ENCODE results near the gene PTBP3.
A peak's percentile ranks its signal among the peaks of the same experiment; 100 is the strongest.

The PTBP3 gene

GRCh38 chr9:112249277-112249676, 84.1 kb downstream of the PTBP3 start:
- no peak overlapping the region for H2AK5ac ChIP-seq (ENCODE audit: low read length, severe bottlenecking)
- H4K91ac ChIP-seq (ENCODE audit: low read length) = no peak overlapping the region
- no peaks in the 10 kb centered on the region for H3K27me3 ChIP-seq (ENCODE audit: control insufficient read depth in 1 of 2, insufficient read depth in 1 of 2, low read length in 2 of 2)
- H2AFZ ChIP-seq (ENCODE audit: low read depth, low read length) = no peak overlapping the region
- no peak overlapping the region for H2BK12ac ChIP-seq (ENCODE audit: low read length in 2 of 2)
- no peak overlapping the region for H3K4me3 ChIP-seq (ENCODE audit: insufficient read depth in 1 of 2, low read depth in 1 of 2, low read length in 2 of 2)
- no CpG with 5 or more reads among the region's 1 CpG for WGBS
- no peaks in the 10 kb centered on the region for H3K9me3 ChIP-seq (ENCODE audit: control insufficient read depth, low read length)
- H3K4me2 ChIP-seq (ENCODE audit: low read length, poor library complexity, severe bottlenecking) = no peak overlapping the region
- H3K79me1 ChIP-seq (replicated peaks; ENCODE audit: low read length, poor library complexity, severe bottlenecking) = peaks cover 8% of the 10 kb centered on the region
- H3K18ac ChIP-seq (ENCODE audit: low read depth in 1 of 2, low read length in 2 of 2) = no peak overlapping the region
- no peak overlapping the region for H2BK120ac ChIP-seq (ENCODE audit: low read depth, low read length)
- H3K36me3 ChIP-seq (ENCODE audit: control insufficient read depth in 1 of 2, insufficient read depth in 2 of 2, low read depth in 1 of 2, low read length in 2 of 2) = peaks cover 6 to 29% of the 10 kb centered on the region in 2 experiments
- peak overlapping the region; percentile 63 for H3K9ac ChIP-seq (ENCODE audit: low read length)
- no peak overlapping the region for H4K8ac ChIP-seq (ENCODE audit: low read length)
- no peak overlapping the region for H3K14ac ChIP-seq (ENCODE audit: low read length in 2 of 2)
- no peak overlapping the region for H3K23ac ChIP-seq (ENCODE audit: low read length in 2 of 2)
- H3K4me1 ChIP-seq (ENCODE audit: control insufficient read depth, insufficient read depth, low read depth, low read length) = no peaks in the 10 kb centered on the region
- H2BK15ac ChIP-seq (ENCODE audit: low read depth, poor library complexity, severe bottlenecking) = no peak overlapping the region
- no peak overlapping the region for H3K4ac ChIP-seq (ENCODE audit: low read depth in 1 of 2, low read length in 2 of 2)
- DNase-seq = peak; percentile 55
- no peak overlapping the region for H2BK5ac ChIP-seq (ENCODE audit: low read depth, low read length, poor library complexity, severe bottlenecking)
- no peak overlapping the region for H3K27ac ChIP-seq (ENCODE audit: low read length, poor library complexity, severe bottlenecking)

DNA sequence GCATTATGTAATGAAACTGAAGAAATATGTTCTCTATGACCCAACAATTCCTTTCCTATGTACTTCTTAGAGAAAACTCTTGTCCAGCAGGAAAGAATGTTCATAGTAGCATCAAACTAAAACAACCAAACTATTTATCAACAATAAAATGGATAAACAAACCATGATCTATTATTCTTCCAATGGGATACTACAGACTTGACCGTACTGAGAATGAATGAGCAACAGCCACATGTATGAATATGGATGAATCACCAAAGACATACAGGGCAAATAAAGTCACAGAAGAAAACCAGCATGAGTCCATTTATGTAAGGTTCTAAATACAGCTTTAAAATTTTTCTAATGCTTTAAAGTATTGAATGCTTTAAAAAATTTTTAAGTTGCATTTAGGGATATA, 84.7 kb downstream of the PTBP3 start:
- H3K27ac ChIP-seq (ENCODE audit: low read length, poor library complexity, severe bottlenecking) = no peak overlapping the region
- peaks cover 9% of the 10 kb centered on the region for H3K79me1 ChIP-seq (replicated peaks; ENCODE audit: low read length, poor library complexity, severe bottlenecking)
- no peak overlapping the region for H3K4me2 ChIP-seq (ENCODE audit: low read length, poor library complexity, severe bottlenecking)
- H4K91ac ChIP-seq (ENCODE audit: low read length) = no peak overlapping the region
- no peaks in the 10 kb centered on the region for H3K27me3 ChIP-seq (ENCODE audit: control insufficient read depth in 1 of 2, insufficient read depth in 1 of 2, low read length in 2 of 2)
- H3K4me3 ChIP-seq (ENCODE audit: insufficient read depth in 1 of 2, low read depth in 1 of 2, low read length in 2 of 2) = no peak overlapping the region
- peak overlapping the region; percentile 63 for H3K9ac ChIP-seq (ENCODE audit: low read length)
- no peak overlapping the region for H2BK15ac ChIP-seq (ENCODE audit: low read depth, poor library complexity, severe bottlenecking)
- no peak overlapping the region for H3K18ac ChIP-seq (ENCODE audit: low read depth in 1 of 2, low read length in 2 of 2)
- no peak overlapping the region for H2AK5ac ChIP-seq (ENCODE audit: low read length, severe bottlenecking)
- no peak overlapping the region for H2BK5ac ChIP-seq (ENCODE audit: low read depth, low read length, poor library complexity, severe bottlenecking)
- no peak overlapping the region for H3K23ac ChIP-seq (ENCODE audit: low read length in 2 of 2)
- H2BK12ac ChIP-seq (ENCODE audit: low read length in 2 of 2) = no peak overlapping the region
- no peak overlapping the region for H2AFZ ChIP-seq (ENCODE audit: low read depth, low read length)
- 44% methylated on average over 1 of the region's 1 CpG for WGBS
- no peaks in the 10 kb centered on the region for H3K9me3 ChIP-seq (ENCODE audit: control insufficient read depth, low read length)
- H4K8ac ChIP-seq (ENCODE audit: low read length) = no peak overlapping the region
- no peak overlapping the region for H2BK120ac ChIP-seq (ENCODE audit: low read depth, low read length)
- H3K14ac ChIP-seq (ENCODE audit: low read length in 2 of 2) = no peak overlapping the region
- H3K4ac ChIP-seq (ENCODE audit: low read depth in 1 of 2, low read length in 2 of 2) = no peak overlapping the region
- DNase-seq = peak; percentile 48
- H3K4me1 ChIP-seq (ENCODE audit: control insufficient read depth, insufficient read depth, low read depth, low read length) = no peaks in the 10 kb centered on the region
- H3K36me3 ChIP-seq (ENCODE audit: control insufficient read depth in 1 of 2, insufficient read depth in 2 of 2, low read depth in 1 of 2, low read length in 2 of 2) = peaks cover 6 to 29% of the 10 kb centered on the region in 2 experiments

DNA sequence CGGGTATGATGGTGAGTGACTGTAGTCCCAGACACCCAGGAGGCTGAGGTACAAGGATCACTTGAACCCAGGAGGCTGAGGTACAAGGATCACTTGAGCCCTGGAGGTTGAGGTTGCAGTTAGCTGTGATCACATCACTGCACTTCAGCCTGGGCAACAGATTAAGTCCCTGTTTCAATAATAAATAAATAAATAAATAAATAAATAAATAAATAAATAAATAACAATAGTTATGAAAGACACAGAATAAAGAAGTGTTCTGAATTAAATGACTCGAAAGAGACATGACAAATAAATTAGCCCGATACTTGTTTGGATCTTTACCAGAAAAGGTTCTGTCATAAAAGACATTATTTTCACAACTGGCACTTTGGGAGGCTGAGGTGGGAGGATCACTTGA, 86.3 kb downstream of the PTBP3 start:
- Histone ChIP-seq H3K27me3 (ENCODE audit: control insufficient read depth in 1 of 2, insufficient read depth in 1 of 2, low read length in 2 of 2) (no peaks in the 10 kb centered on the region), H3K23ac (ENCODE audit: low read length in 2 of 2) (no peak overlapping the region), H2BK12ac (ENCODE audit: low read length in 2 of 2) (no peak overlapping the region), H3K14ac (ENCODE audit: low read length in 2 of 2) (no peak overlapping the region), H3K9me3 (ENCODE audit: control insufficient read depth, low read length) (no peaks in the 10 kb centered on the region), H4K8ac (ENCODE audit: low read length) (no peak overlapping the region), H3K4me3 (ENCODE audit: insufficient read depth in 1 of 2, low read depth in 1 of 2, low read length in 2 of 2) (no peak overlapping the region), H4K91ac (ENCODE audit: low read length) (no peak overlapping the region), H2BK120ac (ENCODE audit: low read depth, low read length) (no peak overlapping the region), H3K79me1 (replicated peaks; ENCODE audit: low read length, poor library complexity, severe bottlenecking) (peaks cover 13% of the 10 kb centered on the region), H3K18ac (ENCODE audit: low read depth in 1 of 2, low read length in 2 of 2) (no peak overlapping the region), H3K4me2 (ENCODE audit: low read length, poor library complexity, severe bottlenecking) (no peak overlapping the region), H3K36me3 (ENCODE audit: control insufficient read depth in 1 of 2, insufficient read depth in 2 of 2, low read depth in 1 of 2, low read length in 2 of 2) (peaks cover 10 to 30% of the 10 kb centered on the region in 2 experiments), H3K4ac (ENCODE audit: low read depth in 1 of 2, low read length in 2 of 2) (no peak overlapping the region), H2AK5ac (ENCODE audit: low read length, severe bottlenecking) (no peak overlapping the region), H3K27ac (ENCODE audit: low read length, poor library complexity, severe bottlenecking) (no peak overlapping the region), H3K4me1 (ENCODE audit: control insufficient read depth, insufficient read depth, low read depth, low read length) (no peaks in the 10 kb centered on the region), H3K9ac (ENCODE audit: low read length) (no peak overlapping the region), H2BK15ac (ENCODE audit: low read depth, poor library complexity, severe bottlenecking) (no peak overlapping the region), H2AFZ (ENCODE audit: low read depth, low read length) (no peak overlapping the region), H2BK5ac (ENCODE audit: low read depth, low read length, poor library complexity, severe bottlenecking) (no peak overlapping the region)
- WGBS = 100% methylated on average over 2 of the region's 3 CpGs
- no peak for DNase-seq

- H2AFZ ChIP-seq (ENCODE audit: low read depth, low read length) = no peak overlapping the region
- WGBS = 86% methylated on average over 2 of the region's 5 CpGs
- H3K4ac ChIP-seq (ENCODE audit: low read depth in 1 of 2, low read length in 2 of 2) = no peak overlapping the region
- no peak overlapping the region for H2BK120ac ChIP-seq (ENCODE audit: low read depth, low read length)
- peaks cover 10 to 15% of the 10 kb centered on the region in 2 experiments for H3K36me3 ChIP-seq (ENCODE audit: control insufficient read depth in 1 of 2, insufficient read depth in 2 of 2, low read depth in 1 of 2, low read length in 2 of 2)
- no peak overlapping the region for H3K4me2 ChIP-seq (ENCODE audit: low read length, poor library complexity, severe bottlenecking)
- H4K8ac ChIP-seq (ENCODE audit: low read length) = no peak overlapping the region
- no peak overlapping the region for H2BK15ac ChIP-seq (ENCODE audit: low read depth, poor library complexity, severe bottlenecking)
- H3K79me1 ChIP-seq (replicated peaks; ENCODE audit: low read length, poor library complexity, severe bottlenecking) = peaks cover 14% of the 10 kb centered on the region
- no peak overlapping the region for H3K27ac ChIP-seq (ENCODE audit: low read length, poor library complexity, severe bottlenecking)
- no peak overlapping the region for H3K23ac ChIP-seq (ENCODE audit: low read length in 2 of 2)
- H3K18ac ChIP-seq (ENCODE audit: low read depth in 1 of 2, low read length in 2 of 2) = no peak overlapping the region
- H3K27me3 ChIP-seq (ENCODE audit: control insufficient read depth in 1 of 2, insufficient read depth in 1 of 2, low read length in 2 of 2) = no peaks in the 10 kb centered on the region
- peak; percentile 17 for DNase-seq
- H3K14ac ChIP-seq (ENCODE audit: low read length in 2 of 2) = no peak overlapping the region
- H2BK5ac ChIP-seq (ENCODE audit: low read depth, low read length, poor library complexity, severe bottlenecking) = no peak overlapping the region
- H2AK5ac ChIP-seq (ENCODE audit: low read length, severe bottlenecking) = no peak overlapping the region
- H3K4me3 ChIP-seq (ENCODE audit: insufficient read depth in 1 of 2, low read depth in 1 of 2, low read length in 2 of 2) = no peak overlapping the region
- no peaks in the 10 kb centered on the region for H3K9me3 ChIP-seq (ENCODE audit: control insufficient read depth, low read length)
- H3K4me1 ChIP-seq (ENCODE audit: control insufficient read depth, insufficient read depth, low read depth, low read length) = no peaks in the 10 kb centered on the region
- H4K91ac ChIP-seq (ENCODE audit: low read length) = no peak overlapping the region
- H2BK12ac ChIP-seq (ENCODE audit: low read length in 2 of 2) = no peak overlapping the region
- H3K9ac ChIP-seq (ENCODE audit: low read length) = no peak overlapping the region
These were observed 88.3 kb downstream of the PTBP3 start for GRCh38 chr9:112245126-112245525.
